ENCODE measurements around the gene TBC1D20.

GRCh38 chr20:472889-473292, 10.6 kb upstream of the TBC1D20 start:
- TF ChIP-seq CTCF (IDR thresholded peaks at IDR 0.05), result no peak
- TF ChIP-seq POLR2AphosphoS5 (IDR thresholded peaks at IDR 0.05; ENCODE audit: insufficient read depth in 1 of 2, low read depth in 1 of 2), result no peak

All from vagina (tissue), 2 donors.